ENCODE results near the gene TP63.

Gene TP63

GRCh38 chr3:189941125-189941524, 309.9 kb downstream of the TP63 start:
- no peak for DNase-seq

- no peak for DNase-seq
These were observed 310.5 kb downstream of the TP63 start for GRCh38 chr3:189941679-189942078.

GRCh38 chr3:189942948-189943347, 311.8 kb downstream of the TP63 start:
- DNase-seq, result no peak

GRCh38 chr3:189944285-189945145, 313.3 kb downstream of the TP63 start:
- DNase-seq, result no peak

- DNase-seq, result no peak
These were observed 314.9 kb downstream of the TP63 start for GRCh38 chr3:189945935-189946709.
